NB4 (cell line): Measurements from ENCODE around the gene CNR2.

Source experiments
- MAX ChIP-seq: IDR thresholded peaks from 2 replicates; pipeline ENCODE4 v1.6.1; 2011; ENCODE audit warnings: low read depth, low read length
- MYC ChIP-seq: IDR thresholded peaks from 2 replicates; pipeline ENCODE4 v1.6.1; 2011; ENCODE audit warnings: low read depth, low read length
- POLR2A ChIP-seq: IDR thresholded peaks from 2 replicates; pipeline ENCODE4 v1.6.1; 2011; ENCODE audit warnings: mild to moderate bottlenecking; ENCODE audit not compliant: insufficient read length; ENCODE audit errors: extremely low read depth
- TF ChIP-seq, protein P1 (sequence below): IDR thresholded peaks from one replicate; pipeline ENCODE4 v1.5.1; 2012; ENCODE audit warnings: low read depth, low read length

GRCh38 chr1:23875382-23875781 lies 37.8 kb downstream of the CNR2 start:
- TF ChIP-seq MAX (no peak), POLR2A (no peak), MYC (no peak)
- TF ChIP-seq, protein P1, sequence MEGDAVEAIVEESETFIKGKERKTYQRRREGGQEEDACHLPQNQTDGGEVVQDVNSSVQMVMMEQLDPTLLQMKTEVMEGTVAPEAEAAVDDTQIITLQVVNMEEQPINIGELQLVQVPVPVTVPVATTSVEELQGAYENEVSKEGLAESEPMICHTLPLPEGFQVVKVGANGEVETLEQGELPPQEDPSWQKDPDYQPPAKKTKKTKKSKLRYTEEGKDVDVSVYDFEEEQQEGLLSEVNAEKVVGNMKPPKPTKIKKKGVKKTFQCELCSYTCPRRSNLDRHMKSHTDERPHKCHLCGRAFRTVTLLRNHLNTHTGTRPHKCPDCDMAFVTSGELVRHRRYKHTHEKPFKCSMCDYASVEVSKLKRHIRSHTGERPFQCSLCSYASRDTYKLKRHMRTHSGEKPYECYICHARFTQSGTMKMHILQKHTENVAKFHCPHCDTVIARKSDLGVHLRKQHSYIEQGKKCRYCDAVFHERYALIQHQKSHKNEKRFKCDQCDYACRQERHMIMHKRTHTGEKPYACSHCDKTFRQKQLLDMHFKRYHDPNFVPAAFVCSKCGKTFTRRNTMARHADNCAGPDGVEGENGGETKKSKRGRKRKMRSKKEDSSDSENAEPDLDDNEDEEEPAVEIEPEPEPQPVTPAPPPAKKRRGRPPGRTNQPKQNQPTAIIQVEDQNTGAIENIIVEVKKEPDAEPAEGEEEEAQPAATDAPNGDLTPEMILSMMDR: no peak
